ENCODE results near the gene POLR2B. TPM values are rescaled to one million over a fixed set of nuclear protein-coding genes. Genes with fewer than 3 reads are reported as not detected.

Gene POLR2B
- total RNA-seq, 1 donor from 2014 or later, result 129 TPM

- no peak for TF ChIP-seq CTCF (conservative IDR thresholded peaks at IDR 0.05)
- Mint-ChIP-seq H3K36me3 (ENCODE audit: low read depth) (no peaks in the 10 kb centered on the region), H3K27me3 (ENCODE audit: low read depth) (no peaks in the 10 kb centered on the region), H3K4me1 (peaks cover 15% of the 10 kb centered on the region), H3K4me3 (no peak overlapping the region), H3K9me3 (no peaks in the 10 kb centered on the region), H3K27ac (ENCODE audit: unreplicated experiment) (no peak overlapping the region)
- no peak for DNase-seq (ENCODE audit: low read depth, low spot score)
Observed at GRCh38 chr4:57077550-57078343, 99.1 kb downstream of the POLR2B start.

GRCh38 chr4:57078685-57079521, 100.2 kb downstream of the POLR2B start:
- TF ChIP-seq CTCF (conservative IDR thresholded peaks at IDR 0.05), result no peak
- no peak overlapping the region for H3K4me3 Mint-ChIP-seq
- peaks cover 15% of the 10 kb centered on the region for H3K4me1 Mint-ChIP-seq

More at GRCh38 chr4:57078685-57079521, 100.2 kb downstream of the POLR2B start:
- Mint-ChIP-seq H3K36me3 (ENCODE audit: low read depth) (no peaks in the 10 kb centered on the region), H3K27me3 (ENCODE audit: low read depth) (no peaks in the 10 kb centered on the region), H3K27ac (ENCODE audit: unreplicated experiment) (no peak overlapping the region), H3K9me3 (no peaks in the 10 kb centered on the region)
- DNase-seq (ENCODE audit: low read depth, low spot score), result no peak

Other genes starting within 250 kb of the POLR2B start
- gene SPINK2, start 157.2 kb upstream of the POLR2B start, total RNA-seq, result not detected in 2 replicates
- gene REST, start 71.0 kb upstream of the POLR2B start, total RNA-seq, result 51.2 and 55.1 TPM in 2 replicates
- gene NOA1, start 1.3 kb upstream of the POLR2B start, total RNA-seq, result 17.3 and 17.9 TPM in 2 replicates
- gene IGFBP7, start 131.5 kb downstream of the POLR2B start, total RNA-seq, result 0.55 and 0.82 TPM in 2 replicates

All from neural crest cell (in vitro differentiated cells).